HEK293 (cell line): ENCODE measurements around the gene BMP10.

ENCODE experiments used
- BCL11A ChIP-seq: fragments of 450-650 bp; formaldehyde crosslinking; IDR thresholded peaks from 2 replicates; pipeline ENCODE4 v1.5.1; 2016; ENCODE audit warnings: low read depth, missing biosample characterization, missing genetic modification characterization
- CTCF ChIP-seq: fragments of 450-650 bp; formaldehyde crosslinking; IDR thresholded peaks from 2 replicates; pipeline ENCODE4 v1.5.1; 2016; ENCODE audit warnings: missing biosample characterization, missing genetic modification characterization
- YY1 ChIP-seq: fragments of 450-650 bp; formaldehyde crosslinking; IDR thresholded peaks from 2 replicates; pipeline ENCODE4 v1.5.1; 2018; ENCODE audit warnings: missing biosample characterization, missing genetic modification characterization
- ZFP37 ChIP-seq: fragments of 450-650 bp; formaldehyde crosslinking; IDR thresholded peaks from 2 replicates; pipeline ENCODE4 v1.5.1; 2016; ENCODE audit warnings: missing biosample characterization, missing genetic modification characterization
- ZNF175 ChIP-seq: fragments of 450-650 bp; formaldehyde crosslinking; IDR thresholded peaks from 2 replicates; pipeline ENCODE4 v1.5.1; 2016; ENCODE audit warnings: missing biosample characterization, missing genetic modification characterization
- ZNF302 ChIP-seq: fragments of 450-650 bp; formaldehyde crosslinking; IDR thresholded peaks from 2 replicates; pipeline ENCODE4 v1.5.1; 2016; ENCODE audit warnings: missing biosample characterization, missing genetic modification characterization, low read depth
- ZNF341 ChIP-seq: fragments of 450-650 bp; formaldehyde crosslinking; IDR thresholded peaks from 2 replicates; pipeline ENCODE4; 2016; ENCODE audit warnings: low read depth, missing biosample characterization, missing genetic modification characterization
- ZNF354C ChIP-seq: fragments of 450-650 bp; formaldehyde crosslinking; IDR thresholded peaks from 2 replicates; pipeline ENCODE4 v1.5.1; 2016; ENCODE audit warnings: missing biosample characterization, missing genetic modification characterization, low read depth, borderline replicate concordance
- ZNF398 ChIP-seq: fragments of 450-650 bp; formaldehyde crosslinking; IDR thresholded peaks from 2 replicates; pipeline ENCODE4 v1.5.1; 2017; ENCODE audit warnings: missing biosample characterization, missing genetic modification characterization
- ZNF670 ChIP-seq: fragments of 450-650 bp; formaldehyde crosslinking; IDR thresholded peaks from 2 replicates; pipeline ENCODE4 v1.5.1; 2016; ENCODE audit warnings: missing biosample characterization, missing genetic modification characterization, low read depth
- ZSCAN30 ChIP-seq: fragments of 450-650 bp; IDR thresholded peaks from 2 replicates; pipeline ENCODE4 v1.5.1; 2018; ENCODE audit warnings: missing biosample characterization, mild to moderate bottlenecking, missing genetic modification characterization, moderate library complexity
- TF ChIP-seq, protein P1 (sequence below): sonication (generic); formaldehyde crosslinking; IDR thresholded peaks from 2 replicates; pipeline ENCODE4 v1.8.1; 2022; ENCODE audit warnings: mild to moderate bottlenecking, moderate library complexity, missing genetic modification reagents
- TF ChIP-seq, protein P2 (sequence below): fragments of 450-650 bp; formaldehyde crosslinking; IDR thresholded peaks from 2 replicates; pipeline ENCODE4 v1.5.1; 2016; ENCODE audit warnings: missing biosample characterization, missing genetic modification characterization
- TF ChIP-seq, protein P3 (sequence below): fragments of 450-650 bp; formaldehyde crosslinking; IDR thresholded peaks from 2 replicates; pipeline ENCODE4 v1.5.1; 2016; ENCODE audit warnings: missing biosample characterization, missing genetic modification characterization, low read depth

DNA sequence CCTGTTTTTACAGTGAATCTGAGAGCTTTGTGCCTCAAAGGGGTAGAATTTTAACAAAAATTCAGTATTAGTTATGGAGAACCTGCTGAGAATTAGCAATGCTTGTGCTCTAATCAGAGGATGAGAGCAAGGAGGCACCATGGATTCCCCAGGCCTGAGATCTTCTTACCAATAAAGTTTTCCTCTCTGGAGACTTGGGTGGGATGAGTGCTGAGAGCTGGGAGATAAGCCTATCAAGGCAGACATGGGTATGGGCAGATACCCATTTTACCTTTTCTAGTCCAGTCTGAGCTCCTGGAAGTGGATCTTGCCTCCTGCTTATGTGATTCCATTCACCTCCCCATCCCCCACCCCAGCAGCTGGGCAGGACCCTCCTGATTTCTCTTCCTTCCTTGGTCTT, 53.9 kb downstream of the BMP10 start:
- TF ChIP-seq CTCF (tag by site-specific recombination), result no peak
- TF ChIP-seq, protein P1, sequence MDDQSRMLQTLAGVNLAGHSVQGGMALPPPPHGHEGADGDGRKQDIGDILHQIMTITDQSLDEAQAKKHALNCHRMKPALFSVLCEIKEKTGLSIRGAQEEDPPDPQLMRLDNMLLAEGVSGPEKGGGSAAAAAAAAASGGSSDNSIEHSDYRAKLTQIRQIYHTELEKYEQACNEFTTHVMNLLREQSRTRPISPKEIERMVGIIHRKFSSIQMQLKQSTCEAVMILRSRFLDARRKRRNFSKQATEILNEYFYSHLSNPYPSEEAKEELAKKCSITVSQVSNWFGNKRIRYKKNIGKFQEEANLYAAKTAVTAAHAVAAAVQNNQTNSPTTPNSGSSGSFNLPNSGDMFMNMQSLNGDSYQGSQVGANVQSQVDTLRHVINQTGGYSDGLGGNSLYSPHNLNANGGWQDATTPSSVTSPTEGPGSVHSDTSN (CRISPR knock-in tag), result no peak
- no peak for TF ChIP-seq ZNF302 (tag by site-specific recombination)
- TF ChIP-seq ZNF354C (tag by site-specific recombination), result no peak
- TF ChIP-seq BCL11A, result no peak
- no peak for TF ChIP-seq ZFP37 (tag by site-specific recombination)
- no peak for TF ChIP-seq ZNF398 (tag by site-specific recombination)
- no peak for TF ChIP-seq ZSCAN30
- TF ChIP-seq, protein P2, sequence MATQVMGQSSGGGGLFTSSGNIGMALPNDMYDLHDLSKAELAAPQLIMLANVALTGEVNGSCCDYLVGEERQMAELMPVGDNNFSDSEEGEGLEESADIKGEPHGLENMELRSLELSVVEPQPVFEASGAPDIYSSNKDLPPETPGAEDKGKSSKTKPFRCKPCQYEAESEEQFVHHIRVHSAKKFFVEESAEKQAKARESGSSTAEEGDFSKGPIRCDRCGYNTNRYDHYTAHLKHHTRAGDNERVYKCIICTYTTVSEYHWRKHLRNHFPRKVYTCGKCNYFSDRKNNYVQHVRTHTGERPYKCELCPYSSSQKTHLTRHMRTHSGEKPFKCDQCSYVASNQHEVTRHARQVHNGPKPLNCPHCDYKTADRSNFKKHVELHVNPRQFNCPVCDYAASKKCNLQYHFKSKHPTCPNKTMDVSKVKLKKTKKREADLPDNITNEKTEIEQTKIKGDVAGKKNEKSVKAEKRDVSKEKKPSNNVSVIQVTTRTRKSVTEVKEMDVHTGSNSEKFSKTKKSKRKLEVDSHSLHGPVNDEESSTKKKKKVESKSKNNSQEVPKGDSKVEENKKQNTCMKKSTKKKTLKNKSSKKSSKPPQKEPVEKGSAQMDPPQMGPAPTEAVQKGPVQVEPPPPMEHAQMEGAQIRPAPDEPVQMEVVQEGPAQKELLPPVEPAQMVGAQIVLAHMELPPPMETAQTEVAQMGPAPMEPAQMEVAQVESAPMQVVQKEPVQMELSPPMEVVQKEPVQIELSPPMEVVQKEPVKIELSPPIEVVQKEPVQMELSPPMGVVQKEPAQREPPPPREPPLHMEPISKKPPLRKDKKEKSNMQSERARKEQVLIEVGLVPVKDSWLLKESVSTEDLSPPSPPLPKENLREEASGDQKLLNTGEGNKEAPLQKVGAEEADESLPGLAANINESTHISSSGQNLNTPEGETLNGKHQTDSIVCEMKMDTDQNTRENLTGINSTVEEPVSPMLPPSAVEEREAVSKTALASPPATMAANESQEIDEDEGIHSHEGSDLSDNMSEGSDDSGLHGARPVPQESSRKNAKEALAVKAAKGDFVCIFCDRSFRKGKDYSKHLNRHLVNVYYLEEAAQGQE (tag by site-specific recombination), result no peak
- TF ChIP-seq ZNF175 (tag by site-specific recombination), result no peak
- TF ChIP-seq, protein P3, sequence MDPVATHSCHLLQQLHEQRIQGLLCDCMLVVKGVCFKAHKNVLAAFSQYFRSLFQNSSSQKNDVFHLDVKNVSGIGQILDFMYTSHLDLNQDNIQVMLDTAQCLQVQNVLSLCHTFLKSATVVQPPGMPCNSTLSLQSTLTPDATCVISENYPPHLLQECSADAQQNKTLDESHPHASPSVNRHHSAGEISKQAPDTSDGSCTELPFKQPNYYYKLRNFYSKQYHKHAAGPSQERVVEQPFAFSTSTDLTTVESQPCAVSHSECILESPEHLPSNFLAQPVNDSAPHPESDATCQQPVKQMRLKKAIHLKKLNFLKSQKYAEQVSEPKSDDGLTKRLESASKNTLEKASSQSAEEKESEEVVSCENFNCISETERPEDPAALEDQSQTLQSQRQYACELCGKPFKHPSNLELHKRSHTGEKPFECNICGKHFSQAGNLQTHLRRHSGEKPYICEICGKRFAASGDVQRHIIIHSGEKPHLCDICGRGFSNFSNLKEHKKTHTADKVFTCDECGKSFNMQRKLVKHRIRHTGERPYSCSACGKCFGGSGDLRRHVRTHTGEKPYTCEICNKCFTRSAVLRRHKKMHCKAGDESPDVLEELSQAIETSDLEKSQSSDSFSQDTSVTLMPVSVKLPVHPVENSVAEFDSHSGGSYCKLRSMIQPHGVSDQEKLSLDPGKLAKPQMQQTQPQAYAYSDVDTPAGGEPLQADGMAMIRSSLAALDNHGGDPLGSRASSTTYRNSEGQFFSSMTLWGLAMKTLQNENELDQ, result no peak
- TF ChIP-seq ZNF670 (tag by site-specific recombination), result no peak
- no peak for TF ChIP-seq YY1 (tag by site-specific recombination)
- TF ChIP-seq ZNF341 (tag by site-specific recombination), result no peak
